C1 segment of cervical spinal cord (tissue), 14 donors: ENCODE data around the gene KRT80.

ENCODE experiments used
- DNase-seq, 14 donors: peaks; one replicate each; lab custom pipeline; 2025; lab: John Stamatoyannopoulos, UW

The KRT80 gene

DNA sequence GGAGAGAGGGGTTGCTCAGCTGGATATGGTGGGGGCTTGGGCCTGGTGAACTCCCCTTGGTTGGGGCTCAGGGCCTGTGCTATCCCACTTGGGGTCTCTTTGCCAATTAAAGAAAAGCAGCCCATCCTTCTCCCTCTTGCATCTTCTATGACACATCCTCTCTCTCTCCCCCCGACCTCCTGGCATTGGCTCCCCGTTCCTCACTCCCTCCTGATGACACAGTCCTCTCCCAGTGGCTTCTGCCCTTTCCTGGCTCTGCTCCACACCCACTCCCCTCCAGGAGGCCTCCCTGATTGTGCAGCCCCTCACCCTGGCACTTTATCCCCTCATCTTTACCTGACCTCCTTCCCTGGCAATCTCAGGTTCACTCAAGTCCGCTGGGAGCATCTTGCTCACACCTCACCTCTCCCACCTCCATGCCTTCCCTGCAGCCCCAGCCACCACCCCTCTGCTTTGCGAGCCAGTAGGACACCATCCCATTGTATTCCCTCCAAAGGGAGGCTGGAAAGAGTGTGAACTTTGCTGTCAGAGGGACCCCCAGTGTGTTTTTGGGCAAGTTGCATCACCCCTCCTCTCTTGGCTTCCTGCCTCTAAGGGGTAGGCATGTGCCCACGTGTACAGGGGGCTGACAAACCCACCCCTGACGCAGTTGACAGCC, 10.7 kb downstream of the KRT80 start:
- DNase-seq: no peak

DNA sequence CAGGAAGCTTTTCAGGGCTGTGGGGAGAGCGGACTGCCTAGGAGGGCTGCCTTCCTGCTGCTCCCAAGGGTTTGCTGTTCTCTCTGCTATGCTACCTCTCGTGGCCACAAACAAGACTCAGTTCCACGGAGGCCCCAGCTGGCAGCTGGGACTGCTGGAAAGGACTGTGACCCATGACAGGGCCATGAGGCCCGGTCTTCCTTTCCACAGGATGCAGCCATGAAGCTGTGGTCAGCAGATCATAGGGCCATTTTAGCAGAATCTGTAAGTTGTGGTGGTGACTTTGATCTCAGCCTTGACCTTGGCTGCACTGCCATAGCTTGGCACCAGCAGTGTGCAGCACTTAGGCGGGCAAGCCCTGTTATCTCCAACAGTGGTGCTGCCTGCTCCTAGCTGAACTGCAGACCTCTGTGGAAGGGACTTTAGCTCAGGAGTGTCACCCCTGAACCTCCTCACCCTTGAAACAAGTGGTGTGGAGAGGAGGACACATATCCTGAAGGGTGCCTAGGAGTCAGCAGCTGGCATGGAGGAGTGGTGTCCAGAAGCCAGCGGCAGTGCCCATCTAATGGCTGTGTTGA, 12.3 kb downstream of the KRT80 start:
- no peak for DNase-seq

DNA sequence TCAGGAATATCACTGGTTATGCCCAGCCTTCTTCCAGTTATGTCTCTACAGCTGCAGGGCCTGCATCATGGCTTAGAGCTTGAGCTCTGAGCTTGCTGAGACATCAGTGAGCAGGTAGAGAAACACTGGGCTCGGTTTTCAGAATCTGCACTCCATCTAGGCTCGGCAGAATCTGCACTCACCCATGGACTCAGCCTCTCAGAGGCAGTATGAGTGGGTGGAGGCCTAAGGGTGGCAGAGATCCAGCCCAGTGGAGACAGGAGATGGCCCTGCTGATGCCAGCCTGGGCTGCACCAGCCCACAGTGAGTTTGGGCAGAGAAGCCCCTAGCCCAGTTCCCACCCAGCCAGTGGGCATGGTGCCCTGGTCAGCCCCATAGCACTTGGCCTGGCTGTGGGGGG, 12.8 kb downstream of the KRT80 start:
- DNase-seq: no peak

DNA sequence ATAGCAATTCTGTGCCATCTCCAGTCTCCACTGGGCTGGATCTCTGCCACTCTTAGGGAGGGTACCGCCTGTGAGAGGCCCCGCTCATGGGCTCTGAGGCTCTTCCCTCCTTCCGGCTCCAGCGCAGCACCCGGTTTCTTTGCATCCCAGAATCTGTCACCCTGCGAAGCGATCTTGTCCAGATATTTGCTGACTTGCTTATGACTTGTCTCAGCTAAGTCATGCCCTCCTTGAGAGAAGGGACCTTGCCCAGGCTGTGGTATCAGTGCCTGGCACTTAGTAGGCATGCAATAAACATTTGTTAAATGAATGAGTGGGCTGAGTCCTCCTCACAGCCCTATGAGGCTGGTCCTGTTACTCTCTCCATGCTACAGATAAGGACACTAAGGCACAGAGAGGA, 13.4 kb downstream of the KRT80 start:
- no peak for DNase-seq

DNA sequence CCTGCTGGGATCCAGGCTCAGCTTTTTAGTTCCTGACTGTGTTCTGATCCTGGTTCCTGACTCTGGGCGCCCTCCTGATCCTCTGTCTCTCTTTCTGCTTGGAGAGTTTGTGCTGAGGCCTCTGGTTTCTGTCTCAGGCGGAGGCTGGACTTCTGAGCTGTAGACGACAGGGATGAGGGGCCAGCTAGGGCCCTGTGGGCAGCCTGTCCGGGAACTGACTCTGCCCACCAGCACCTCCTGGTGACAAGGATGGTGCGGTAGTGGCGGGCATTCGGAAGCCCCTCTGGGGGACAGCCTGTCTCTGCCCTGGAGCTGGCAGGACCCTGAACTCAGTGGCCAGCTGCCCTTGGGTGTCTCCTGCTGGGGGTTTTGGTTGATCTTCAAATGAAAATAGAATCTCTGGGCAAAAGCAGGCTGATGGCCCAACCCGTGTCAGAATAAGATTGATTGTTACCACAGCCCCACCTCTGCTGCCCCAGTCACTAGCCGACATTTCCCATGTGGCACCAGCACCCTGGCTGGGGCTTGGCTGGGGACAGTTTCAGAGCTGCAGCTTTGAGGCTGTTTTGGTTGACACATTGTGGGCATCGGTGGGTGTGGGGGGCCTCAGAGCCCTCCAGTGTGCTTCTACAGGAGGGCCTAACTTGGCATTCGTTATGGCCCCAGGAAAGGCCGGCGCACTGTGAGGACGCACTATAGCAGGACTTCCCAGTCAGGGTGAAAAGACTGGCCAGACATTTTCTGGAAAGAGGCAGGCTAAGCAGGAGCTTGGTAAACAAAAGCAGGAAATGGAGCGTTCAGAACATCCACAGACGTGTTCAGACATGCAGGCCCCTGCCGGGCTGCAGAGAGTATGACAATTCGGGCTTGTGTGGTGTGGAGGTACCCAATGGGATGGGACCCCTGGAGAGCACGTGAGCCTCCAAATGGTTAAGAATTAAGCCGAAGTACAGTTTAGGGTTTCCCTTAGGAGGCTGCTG, 16.2 kb downstream of the KRT80 start:
- no peak for DNase-seq

DNA sequence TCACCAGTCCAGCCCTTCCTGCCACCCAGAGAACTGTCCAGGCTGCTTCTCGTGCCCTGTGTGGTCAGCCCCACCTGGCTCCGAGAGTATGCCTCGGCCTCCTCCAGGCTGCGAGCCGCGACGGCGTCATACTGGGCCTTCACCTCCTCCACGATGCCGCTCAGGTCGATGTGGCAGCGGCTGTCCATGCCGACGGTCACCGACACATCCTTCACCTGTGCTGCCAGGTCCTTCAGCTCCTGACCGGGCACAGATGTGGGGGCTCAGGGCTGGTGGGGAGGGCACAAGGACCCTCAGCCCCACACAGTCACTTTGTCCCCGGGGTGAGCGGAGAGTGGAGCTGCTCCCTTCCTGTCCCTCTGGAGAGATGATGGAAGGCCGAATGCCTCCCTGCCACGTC, 18.3 kb downstream of the KRT80 start:
- no peak for DNase-seq

DNA sequence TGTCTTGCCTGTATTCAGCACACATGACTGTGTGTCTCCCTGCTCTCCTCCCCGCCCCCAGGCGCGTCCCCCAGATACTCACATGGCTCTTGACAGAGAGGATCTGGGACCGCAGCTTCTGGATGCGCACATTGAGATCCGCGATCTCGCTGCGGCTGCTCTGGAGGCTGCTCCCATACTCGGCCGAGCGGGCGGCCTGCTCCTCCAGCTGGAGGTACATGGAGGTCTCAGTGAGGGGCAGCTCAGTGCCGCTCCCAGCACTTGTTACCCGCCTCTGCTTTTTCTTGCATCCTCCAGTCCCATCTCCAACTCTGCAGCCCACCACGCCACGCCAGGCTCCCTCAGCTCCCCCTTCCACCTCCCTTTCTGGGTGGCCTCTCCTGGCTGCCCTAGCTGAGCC, 18.9 kb downstream of the KRT80 start:
- no peak for DNase-seq

DNA sequence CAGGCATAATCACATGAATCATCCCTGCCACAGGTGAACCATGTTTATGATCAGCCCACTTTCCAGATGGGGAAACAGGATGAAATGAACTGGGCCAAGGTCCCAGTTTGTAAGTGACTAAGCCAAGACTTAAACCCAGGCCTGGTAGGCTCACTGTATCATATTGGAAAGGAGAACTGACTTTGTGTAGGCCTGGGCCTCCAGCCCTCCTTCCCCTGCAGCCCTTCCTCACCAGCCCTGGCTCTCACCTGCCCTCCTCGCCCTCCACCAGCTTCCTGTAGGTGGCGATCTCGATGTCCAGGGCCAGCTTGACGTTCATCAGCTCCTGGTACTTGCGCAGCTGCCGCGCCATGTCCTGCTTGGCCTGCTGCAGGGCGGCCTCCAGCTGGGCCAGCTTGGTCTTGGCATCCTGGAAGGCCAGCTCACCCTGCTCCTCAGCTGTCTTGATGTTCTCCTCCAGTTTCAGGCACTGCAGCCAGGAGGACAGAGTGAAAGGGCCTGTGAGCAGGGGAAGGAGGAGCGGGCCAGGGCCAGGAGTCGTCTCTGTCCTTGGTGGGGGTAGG, 19.8 kb downstream of the KRT80 start:
- no peak for DNase-seq

DNA sequence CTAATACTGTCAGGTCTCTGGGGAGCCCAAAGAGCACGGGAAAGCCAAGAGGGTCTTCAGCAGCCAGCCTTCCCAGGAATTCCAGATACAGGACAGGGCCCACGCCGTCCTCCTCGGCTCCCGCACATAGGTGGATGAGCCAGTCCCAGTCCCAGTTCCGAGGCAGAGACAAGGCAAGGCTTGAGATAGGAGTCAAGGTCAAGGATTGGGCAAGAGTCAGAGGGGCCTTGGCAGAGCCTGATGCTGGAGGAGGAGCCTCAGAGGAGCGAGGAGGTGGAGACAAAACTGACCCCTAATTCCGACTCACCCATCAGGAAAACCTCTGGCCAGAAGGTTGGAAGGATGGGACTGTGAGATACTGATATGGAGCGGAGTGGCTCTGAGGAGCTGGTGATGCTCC, 21.0 kb downstream of the KRT80 start:
- DNase-seq: no peak

DNA sequence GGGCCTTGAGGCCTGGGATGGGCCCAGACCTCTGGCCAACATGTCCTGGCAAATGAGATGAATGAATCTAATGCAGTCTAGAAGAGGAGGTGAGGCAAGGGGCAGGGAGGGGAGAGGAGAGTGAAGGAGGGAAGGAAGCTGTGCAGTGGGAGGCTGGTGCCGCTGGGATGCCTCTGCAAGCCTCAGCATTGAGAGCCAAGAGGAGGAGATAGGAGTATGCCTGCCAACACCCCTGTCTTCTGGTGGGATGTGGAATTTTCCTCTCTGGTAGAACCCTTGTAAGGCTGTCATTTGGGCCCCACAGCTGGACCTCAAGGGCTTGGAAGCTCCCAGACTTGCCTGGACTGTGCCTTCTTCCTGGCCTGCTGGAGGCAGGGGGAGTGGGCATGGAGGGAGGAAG, 21.9 kb downstream of the KRT80 start:
- DNase-seq: no peak

DNA sequence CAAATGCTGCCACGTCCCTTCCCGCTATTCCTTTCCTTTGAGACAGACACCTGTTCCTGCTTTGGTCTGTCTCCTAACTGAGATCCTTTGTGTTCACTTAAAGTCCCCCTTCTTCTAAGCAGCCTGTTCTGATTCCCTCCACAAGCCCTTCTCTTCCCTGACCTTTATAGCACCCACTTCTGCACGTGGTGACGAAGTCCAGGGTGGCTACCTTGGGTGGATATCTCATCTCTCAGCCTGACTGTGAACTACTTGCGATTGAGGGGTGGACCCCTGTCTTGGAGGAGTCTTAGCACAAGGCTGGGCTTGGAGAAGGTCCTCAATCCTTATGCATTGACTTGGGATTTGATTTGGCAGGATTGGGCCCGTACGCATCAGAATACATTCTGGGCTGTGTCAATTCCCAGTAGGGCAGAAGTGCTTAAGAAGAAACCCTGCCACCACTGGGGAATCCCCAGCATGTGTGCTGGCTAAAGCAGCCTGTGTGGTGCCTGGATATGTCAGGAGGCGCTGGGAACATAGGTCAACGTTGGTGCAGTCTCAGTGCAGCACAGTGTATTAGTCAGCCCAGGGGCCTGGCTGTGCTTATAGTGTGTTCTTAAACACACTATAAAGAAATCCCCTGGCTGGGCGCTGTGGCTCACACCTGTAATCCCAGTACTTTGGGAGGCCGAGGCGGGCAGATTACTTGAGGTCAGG, 23.6 kb downstream of the KRT80 start:
- no peak for DNase-seq

DNA sequence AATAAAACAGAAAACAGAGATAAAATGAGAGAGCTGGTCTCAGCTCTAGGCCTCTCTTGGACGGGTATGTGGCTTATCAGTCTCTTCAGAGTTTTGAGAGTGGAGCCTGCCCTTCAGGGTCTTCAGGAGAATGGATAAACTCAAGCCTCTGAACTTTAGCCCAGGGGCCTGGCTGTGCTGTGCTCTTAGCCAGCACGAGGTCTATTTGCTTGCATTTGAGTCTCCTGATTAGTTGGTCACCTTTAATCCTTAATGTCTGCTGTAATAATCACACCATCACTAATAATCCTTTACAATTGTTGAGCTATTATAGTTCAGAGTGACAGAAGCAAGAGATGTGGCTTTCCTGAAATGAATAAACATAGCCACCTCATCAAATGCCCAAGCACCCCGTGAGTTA, 24.3 kb downstream of the KRT80 start:
- no peak for DNase-seq

DNA sequence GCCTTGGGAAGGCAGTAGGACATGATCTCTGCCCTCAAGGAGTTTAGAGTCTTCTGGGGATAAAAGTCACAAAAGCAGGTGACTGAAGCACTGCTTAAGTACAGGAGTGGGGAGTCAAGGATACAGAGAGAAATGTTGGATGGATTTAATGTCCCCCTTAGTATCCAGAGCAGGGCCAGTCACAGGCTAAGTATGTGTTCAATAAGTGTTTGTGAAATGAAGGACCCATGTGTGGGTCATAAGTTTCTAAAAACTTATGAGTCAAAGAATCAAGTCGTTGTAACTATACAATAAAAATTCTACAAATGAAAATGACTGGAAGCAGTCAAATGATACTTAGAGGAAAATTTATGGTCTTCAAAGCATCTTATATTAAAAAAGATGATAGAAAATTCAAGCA, 25.1 kb downstream of the KRT80 start:
- no peak for DNase-seq

DNA sequence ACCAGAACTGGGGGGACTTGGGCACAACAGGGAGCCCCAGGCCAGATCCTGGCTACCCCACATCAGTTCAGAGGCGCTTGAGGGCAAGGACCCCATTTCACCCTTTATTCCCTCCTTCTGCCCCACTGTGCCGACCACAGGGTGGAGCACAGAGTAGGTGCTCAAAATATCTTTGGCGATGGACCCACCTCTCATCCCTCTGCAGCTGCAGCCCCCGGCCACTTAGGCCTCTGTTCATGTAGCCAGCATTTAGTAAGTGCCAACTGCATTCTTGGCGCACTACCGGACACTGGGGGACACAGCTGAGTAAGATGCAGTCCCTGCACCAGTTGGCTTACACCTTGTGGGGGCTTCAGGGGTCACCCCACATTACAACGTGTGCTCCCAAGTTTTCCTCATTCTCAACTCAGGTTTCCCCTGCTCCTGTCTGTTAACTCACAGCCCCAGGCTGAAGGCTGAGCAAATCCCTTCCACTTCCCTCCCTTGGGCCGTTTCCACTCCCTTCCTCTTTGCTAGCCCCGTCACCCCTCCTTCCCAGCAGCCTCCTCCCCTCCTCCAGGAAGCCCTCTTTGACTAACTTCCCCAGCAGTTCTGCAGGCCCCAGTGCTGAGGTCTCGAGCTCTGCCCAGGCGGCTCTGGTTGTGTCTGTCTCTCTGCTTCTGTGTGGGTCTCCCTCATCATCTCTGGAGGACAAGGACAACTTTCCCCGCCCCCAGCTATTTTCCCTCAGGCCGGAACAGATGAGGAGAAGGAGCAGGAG, 26.5 kb downstream of the KRT80 start:
- no peak for DNase-seq

DNA sequence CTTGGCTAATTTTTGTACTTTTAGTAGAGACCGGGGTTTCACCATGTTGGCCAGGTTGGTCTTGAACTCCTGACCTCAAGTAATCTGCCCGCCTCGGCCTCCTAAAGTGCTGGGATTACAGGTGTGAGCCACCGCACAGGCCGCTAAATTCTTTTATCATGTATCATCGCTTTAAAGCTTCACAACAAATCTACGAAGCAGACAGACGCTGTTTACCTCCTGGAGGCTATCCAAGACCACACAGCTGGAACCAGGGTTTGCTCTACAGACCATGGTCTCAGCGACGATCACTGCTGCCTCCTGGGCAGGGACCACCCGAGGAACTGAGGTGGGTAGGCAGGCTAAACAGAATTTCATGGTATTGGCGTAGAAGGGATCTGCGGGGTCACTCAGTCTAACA, 27.2 kb downstream of the KRT80 start:
- DNase-seq: no peak

DNA sequence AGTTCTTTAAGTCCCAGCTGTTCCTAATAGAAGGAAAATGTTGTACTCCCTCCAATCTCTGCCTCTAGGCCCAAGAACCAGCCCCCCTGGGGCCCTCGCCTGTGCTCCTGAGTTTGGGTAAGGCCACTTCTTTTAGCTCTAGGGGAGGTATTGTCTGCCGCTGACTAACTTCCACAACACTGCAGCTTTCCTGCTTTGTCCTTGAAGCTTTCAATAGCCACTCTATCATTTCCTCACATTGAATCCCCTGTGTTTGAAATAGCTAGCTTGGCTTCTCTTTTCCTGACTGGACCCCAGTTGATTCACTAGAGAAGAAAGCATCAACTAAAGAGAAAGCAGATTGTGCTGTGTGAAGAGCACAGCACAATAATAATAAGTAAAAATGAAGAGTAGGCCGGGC, 28.8 kb downstream of the KRT80 start:
- DNase-seq: no peak

DNA sequence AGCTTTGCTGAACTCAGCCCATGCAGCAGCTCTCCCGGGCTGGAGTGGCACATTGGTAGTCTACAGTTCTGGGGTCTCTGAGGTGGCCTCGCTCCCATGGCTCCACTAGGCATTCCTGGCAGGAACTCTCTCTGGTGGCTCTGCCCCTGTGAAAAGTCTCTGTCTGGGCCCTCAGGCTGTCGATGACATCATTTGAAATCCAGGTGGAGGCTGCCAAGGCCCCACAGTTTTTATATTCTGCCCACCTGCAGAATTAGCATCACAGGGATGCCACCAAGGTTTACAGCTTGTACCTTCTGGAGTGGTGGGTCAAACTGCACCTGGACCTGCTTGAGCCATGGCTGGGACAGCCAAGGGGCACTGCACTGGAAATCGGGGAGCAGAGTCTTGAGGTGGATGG, 31.6 kb downstream of the KRT80 start:
- no peak for DNase-seq

DNA sequence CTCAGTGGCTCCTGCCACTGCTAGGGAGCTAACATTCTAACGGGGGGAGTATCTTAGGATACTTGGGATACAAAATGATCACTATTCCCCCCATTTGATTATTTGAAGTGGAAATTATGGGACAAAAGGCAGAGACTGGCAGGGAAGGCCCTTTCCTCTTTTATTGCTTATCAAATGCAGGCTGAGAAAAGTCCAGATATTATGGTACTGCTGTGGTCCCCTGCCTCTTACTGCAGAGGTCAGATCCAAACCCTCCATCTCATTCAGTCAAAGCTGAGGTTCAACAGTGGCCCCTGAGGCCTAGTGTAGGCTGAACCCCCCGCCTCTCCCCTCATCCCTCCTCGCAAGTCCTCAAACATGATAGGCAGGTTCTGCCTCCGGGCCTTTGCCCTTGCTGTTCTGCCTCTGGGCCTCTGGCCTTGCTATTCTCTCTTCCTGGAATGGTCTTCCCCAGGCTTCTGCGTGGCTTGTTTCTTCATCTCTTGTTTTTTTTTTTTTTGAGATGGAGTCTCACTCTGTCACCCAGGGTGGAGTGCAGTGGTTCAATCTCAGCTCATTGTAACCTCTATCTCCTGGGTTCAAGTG, 34.2 kb downstream of the KRT80 start:
- no peak for DNase-seq

DNA sequence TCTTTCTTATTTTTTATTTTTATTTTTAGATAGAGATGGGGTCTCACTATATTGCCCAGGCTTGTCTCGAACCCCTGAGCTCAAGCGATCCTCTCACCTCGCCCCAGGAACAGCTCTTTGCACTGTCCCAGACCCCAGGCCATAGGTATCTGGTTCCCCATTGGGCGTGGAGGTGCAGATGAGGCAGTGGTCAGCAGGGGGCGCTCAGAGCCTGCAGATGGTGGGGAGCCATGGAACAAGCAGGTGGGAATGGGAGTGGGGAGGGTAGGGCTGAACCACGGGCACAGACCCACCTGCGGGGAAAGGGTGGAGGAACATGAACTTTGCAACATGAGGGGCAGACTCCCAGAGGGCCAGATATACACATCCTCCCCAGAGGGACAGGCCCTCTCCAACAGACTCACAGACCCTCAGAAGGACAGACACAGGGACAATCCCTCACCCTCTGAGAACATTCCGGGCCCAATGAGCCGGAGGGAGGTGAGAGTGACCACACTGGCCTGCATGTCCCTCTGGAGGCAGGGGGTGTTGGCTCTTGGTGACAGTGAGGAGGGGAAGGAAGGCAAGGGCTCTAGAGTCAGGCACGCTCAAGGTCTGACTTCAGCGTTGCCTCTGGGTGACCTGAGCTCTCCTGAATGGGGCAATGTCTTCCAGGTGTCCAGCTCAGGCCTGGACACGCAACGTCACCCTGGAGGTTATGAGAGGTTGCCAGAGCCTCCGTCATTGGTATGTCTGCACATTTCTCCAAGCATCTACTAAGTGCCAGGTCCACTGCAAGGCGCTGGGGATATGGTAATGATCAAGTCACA, 34.9 kb downstream of the KRT80 start:
- DNase-seq: peak in 12 of 14 donors; percentile 12 to 72 (median 38)

DNA sequence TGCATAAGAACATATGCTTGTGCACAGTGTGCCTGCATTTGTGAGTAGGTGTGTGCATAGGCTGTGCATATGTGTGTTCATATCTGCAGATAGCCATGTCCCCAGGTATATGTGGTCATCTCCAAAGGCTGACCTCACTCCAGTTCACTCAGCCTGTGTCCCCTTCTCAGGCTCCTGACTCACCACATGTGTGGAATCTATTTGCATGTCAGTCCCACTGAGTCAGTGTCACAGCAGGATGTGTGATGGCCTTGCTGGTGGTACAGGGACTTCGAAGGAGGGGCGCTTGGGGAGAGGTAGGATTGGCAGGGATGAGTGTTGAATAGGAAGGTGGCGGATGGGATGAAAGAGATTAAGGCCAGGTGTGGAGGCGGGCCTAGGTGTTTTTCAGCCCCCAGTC, 35.5 kb downstream of the KRT80 start:
- DNase-seq: no peak
